HG03575 (cell line): ENCODE data around the gene TAS1R1.

ENCODE experiments used
- ATAC-seq: cut with Tn5 transposase; IDR thresholded peaks from one replicate; pipeline ENCODE4 v1.9.1; 2021; ENCODE audit not compliant: unreplicated experiment, insufficient number of reproducible peaks, low FRiP score; ENCODE audit errors: extremely low read depth

TAS1R1 gene

DNA sequence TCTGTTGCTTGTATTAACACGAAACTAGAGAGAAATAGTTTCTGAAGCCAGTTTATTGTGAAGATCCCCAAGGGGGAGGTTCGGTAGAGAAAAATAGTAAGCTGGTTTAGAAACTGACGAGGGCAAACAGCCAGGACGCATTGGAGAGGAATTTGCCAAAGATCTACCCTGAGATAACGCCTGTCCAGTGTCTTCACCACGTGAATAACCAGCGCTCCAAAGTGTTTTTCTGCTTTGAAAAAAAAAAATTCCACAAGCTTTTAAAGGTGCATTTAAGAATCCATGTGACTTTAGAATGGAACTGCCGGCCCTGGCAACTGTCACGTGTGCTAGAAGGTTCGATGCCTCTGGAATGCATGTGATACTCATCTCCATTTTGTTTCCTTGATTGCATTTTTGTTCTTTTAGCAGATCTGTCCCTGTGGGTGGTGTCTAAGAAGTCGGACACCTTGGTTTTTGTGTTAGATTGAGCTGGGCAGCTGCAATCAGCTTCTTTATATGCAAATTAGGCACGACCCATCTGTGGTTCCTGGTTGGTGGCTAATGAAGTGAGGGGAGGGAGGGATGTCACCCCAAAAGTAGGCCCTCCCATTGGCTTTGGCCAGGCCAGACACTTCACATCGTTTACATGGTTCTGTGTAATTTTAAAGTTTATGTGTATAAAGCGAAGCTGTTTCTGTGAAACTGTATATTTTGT, 68.3 kb downstream of the TAS1R1 start:
- ATAC-seq = no peak

DNA sequence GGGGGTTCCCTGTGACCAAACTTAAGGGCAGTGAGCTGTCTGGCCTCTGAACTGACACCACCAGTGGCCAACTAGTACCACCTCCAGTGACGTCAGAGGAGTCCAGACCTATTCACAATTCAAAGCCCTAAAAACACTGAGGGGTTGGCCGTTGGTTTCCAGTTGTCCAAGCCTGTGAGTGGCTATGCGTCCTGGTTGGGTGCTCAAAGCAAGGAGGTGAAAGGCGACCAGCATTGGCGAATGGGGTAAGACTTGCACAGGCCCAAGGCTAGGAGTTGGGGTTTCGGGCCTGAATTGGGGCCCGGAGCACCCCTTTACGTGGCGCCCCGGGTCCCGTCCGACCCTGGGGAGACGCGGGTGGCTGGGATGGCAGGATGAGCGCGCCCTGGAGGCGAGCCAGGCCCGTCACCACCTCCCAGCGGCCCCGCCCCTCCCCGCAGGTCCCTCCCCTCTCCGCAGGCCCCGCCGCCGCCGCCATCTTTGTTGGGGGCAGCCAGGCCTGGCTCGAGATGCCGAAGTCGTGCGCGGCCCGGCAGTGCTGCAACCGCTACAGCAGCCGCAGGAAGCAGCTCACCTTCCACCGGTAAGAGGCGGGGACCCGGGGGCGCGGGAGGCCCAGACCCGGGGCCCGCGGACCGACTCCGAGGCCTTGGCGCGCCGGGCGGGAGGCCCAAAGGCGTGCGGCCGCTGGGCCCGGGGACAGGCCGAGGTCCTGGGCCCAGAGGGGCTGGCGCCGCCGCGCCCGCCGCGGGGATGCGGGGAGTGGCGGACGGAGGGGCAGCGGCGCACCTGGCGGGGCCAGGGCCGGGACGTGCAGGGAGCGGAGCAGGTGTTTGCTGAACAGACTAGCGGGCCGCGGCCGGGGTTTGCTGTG, 69.8 kb downstream of the TAS1R1 start, which contains the start of gene THAP3:
TSS of gene THAP3 (plus strand) at position 159 of the 874 bp plus-strand sequence. CDS start at position 510, 351 bp downstream.
- ATAC-seq = no peak

DNA sequence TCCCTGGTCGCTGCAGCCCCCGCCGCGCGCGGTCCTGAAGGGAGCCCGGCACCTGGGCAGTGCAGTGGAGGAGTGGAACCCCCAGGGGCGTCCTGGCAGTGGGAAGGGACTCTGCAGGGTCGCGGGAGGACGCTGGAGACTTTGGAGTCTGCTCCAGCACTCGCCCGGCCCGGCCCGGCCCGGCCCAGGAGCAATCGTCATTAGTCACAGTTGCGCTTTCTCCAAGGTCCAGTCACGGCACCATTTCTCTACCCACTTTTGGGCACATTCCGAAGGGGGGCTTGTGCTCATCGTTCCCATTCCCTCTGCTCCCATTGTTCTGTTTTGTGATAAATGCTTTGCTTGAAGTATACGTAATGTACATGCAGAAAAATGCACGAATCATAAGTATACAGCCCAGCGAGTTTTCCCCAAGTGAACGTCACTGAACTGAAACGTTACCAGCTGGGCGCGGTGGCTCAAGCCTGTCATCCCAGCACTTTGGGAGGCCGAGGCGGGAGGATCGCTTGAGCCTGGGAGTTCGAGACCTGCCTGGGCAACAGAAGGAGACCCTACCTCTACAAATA, 70.6 kb downstream of the TAS1R1 start:
- ATAC-seq = no peak

GRCh38 chr1:6627031-6627430, 71.9 kb downstream of the TAS1R1 start:
- ATAC-seq = no peak

- ATAC-seq = no peak
Observed at GRCh38 chr1:6627841-6628545, 72.9 kb downstream of the TAS1R1 start.

DNA sequence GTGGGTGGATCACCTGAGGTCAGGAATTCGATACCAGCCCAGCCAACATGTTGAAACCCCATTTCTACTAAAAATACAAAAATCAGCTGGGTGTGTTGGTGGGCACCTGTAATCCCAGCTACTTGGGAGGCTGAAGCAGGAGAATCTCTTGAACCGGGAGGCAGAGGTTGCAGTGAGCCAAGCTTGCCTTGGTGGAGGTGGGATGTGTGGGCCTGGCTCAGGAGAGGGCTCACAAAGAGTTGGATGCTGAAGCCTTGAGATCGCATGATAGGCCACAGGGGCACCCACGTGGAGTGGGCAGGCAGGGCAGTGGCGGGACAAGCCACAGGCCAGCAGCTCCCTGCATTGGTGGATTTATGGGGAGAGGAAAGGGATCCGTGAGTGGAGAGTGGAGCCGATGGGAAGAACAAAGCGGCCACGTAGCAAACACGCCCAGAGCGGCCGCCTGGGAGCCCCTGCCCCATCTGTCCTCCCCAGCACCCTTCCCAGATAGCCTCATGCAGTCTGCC, 73.9 kb downstream of the TAS1R1 start:
- no peak for ATAC-seq
